Measurements from ENCODE around the gene SUGP2. TPM values are rescaled to one million over a fixed set of nuclear protein-coding genes. Genes with fewer than 3 reads are reported as not detected.

SUGP2 gene
- total and polyA plus RNA-seq, 2 of the 13 experiments (the other 11 are each of a cell fraction or from before 2014, with no cell fraction given) = 40.6 to 57.7 TPM

DNA sequence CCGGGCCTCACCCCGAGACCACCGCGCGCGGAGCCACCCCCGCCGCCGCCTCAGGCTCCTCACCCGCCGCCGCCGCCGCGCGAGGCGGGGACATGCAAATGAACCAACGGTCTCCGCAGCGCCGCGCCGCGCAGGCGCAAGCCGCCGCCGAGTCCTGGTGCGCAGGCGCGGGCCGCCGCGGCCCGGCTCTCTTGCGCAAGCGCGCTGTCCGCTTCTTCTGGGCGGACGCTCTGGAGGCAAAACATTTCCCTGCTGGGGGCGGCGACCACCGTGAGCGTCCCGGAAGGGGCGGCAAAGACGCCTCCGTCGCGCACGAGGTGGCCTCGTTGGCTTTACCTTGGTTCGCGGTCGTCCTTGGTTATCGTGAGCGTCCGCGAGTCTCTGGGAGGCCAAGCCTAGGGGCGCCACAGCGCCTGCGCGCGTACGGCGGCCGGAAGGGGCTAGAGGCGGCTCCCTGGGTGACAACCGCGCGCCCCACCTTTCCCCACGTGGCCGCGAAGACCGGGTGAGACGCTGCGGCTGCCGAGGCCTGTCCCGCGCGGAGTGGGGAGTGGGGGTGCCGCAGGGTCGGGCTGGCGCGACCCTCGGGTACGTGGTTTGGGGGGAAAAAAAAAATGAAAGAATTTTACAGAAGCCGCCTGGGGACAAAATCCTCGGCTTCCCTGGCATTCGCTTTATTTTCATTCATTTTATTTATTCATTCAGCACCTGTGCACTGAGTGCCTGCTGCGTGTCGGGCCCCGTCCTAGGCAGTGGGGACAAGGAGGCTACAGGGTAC is at the start of gene SUGP2, which contains the start of gene ARMC6 (continued):
- TF ChIP-seq TBX3 (IDR thresholded peaks at IDR 0.05; ENCODE audit: borderline replicate concordance) (0 out of 2 replicates have a peak, but pooled peaks have one; percentile 16), NFIB (CRISPR knock-in tag; IDR thresholded peaks at IDR 0.05; ENCODE audit: borderline replicate concordance) (no peak), ZNF7 (CRISPR knock-in tag; IDR thresholded peaks at IDR 0.05) (no peak), EEA1 (CRISPR knock-in tag; IDR thresholded peaks at IDR 0.05; ENCODE audit: borderline replicate concordance) (0 out of 2 replicates have a peak, but pooled peaks have one; percentile 30), HDAC6 (IDR thresholded peaks at IDR 0.05; ENCODE audit: low read depth, low read length) (no peak), ZNF121 (CRISPR knock-in tag; IDR thresholded peaks at IDR 0.05) (no peak), ZNF670 (CRISPR knock-in tag; IDR thresholded peaks at IDR 0.05; ENCODE audit: borderline replicate concordance) (peak; percentile 97; the same call in 1 of the 2 replicates), ZNF326 (CRISPR knock-in tag; IDR thresholded peaks at IDR 0.05; ENCODE audit: borderline replicate concordance) (no peak), CHD2 (IDR thresholded peaks at IDR 0.05; ENCODE audit: low read depth, low read length) (no peak; the same call in 1 of the 2 replicates), ZNF891 (CRISPR knock-in tag; IDR thresholded peaks at IDR 0.05) (peak; percentile 96), NFE2L2 (IDR thresholded peaks at IDR 0.05; ENCODE audit: low read length) (no peak), HMG20A (CRISPR knock-in tag; IDR thresholded peaks at IDR 0.05; ENCODE audit: borderline replicate concordance) (no peak), ZNF781 (CRISPR knock-in tag; IDR thresholded peaks at IDR 0.05; ENCODE audit: borderline replicate concordance, not compliant biosample characterization) (peak; percentile 96), ZNF460 (CRISPR knock-in tag; IDR thresholded peaks at IDR 0.05; ENCODE audit: borderline replicate concordance) (no peak), ONECUT2 (CRISPR knock-in tag; IDR thresholded peaks at IDR 0.05) (0 out of 2 replicates have a peak, but pooled peaks have one; percentile 62), ZBTB4 (CRISPR knock-in tag; IDR thresholded peaks at IDR 0.05; ENCODE audit: borderline replicate concordance) (no peak)
- TF ChIP-seq, protein P1, sequence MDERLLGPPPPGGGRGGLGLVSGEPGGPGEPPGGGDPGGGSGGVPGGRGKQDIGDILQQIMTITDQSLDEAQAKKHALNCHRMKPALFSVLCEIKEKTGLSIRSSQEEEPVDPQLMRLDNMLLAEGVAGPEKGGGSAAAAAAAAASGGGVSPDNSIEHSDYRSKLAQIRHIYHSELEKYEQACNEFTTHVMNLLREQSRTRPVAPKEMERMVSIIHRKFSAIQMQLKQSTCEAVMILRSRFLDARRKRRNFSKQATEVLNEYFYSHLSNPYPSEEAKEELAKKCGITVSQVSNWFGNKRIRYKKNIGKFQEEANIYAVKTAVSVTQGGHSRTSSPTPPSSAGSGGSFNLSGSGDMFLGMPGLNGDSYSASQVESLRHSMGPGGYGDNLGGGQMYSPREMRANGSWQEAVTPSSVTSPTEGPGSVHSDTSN (CRISPR knock-in tag; IDR thresholded peaks at IDR 0.05) = no peak
